GM23338 (cell line): ENCODE results near the gene HIBADH. TPM values are rescaled to one million over a fixed set of nuclear protein-coding genes. Genes with fewer than 3 reads are reported as not detected.

Source experiments
- ATAC-seq: fragments of 200-7000 bp; cut with Tn5 transposase; 3 replicates; pipeline ENCODE4 v1.9.1; 2020
- DNase-seq: peaks from one replicate; pipeline ENCODE4 v3.0.0-alpha.2; 2015; ENCODE audit warnings: low spot score
- H2AFZ ChIP-seq: fragments of 200-600 bp; sonication (generic); 2 replicates; pipeline ENCODE4 v1.8.0; 2016; ENCODE audit warnings: antibody characterized with exemption, mild to moderate bottlenecking, moderate library complexity
- H3F3A ChIP-seq: fragments of 200-600 bp; sonication (generic); replicated peaks from 2 replicates; pipeline ENCODE4 v1.8.0; 2017; ENCODE audit warnings: antibody characterized with exemption, mixed run types, low read depth
- H3K27ac ChIP-seq: fragments of 200-600 bp; sonication (generic); 2 replicates; pipeline ENCODE4 v1.6.1; 2016; ENCODE audit warnings: low read depth
- H3K27me3 ChIP-seq: fragments of 200-600 bp; sonication (generic); 2 replicates; pipeline ENCODE4 v1.8.0; 2016; ENCODE audit warnings: mild to moderate bottlenecking, mixed run types, moderate library complexity; ENCODE audit not compliant: insufficient read depth
- H3K36me3 ChIP-seq: fragments of 200-600 bp; sonication (generic); 2 replicates; pipeline ENCODE4 v1.8.0; 2016; ENCODE audit warnings: mild to moderate bottlenecking; ENCODE audit not compliant: insufficient read depth
- H3K4me1 ChIP-seq: fragments of 200-600 bp; sonication (generic); 2 replicates; pipeline ENCODE4 v1.8.0; 2016; ENCODE audit warnings: mild to moderate bottlenecking, moderate library complexity; ENCODE audit not compliant: insufficient read depth
- H3K4me2 ChIP-seq: fragments of 200-600 bp; sonication (generic); 2 replicates; pipeline ENCODE4 v1.7.1; 2017; ENCODE audit warnings: mixed run types
- H3K4me3 ChIP-seq: fragments of 200-600 bp; sonication (generic); 2 replicates; pipeline ENCODE4 v1.6.1; 2016; ENCODE audit warnings: mixed run types
- H3K79me2 ChIP-seq: fragments of 200-600 bp; sonication (generic); replicated peaks from 2 replicates; pipeline ENCODE4 v1.8.0; 2017; ENCODE audit warnings: mild to moderate bottlenecking; ENCODE audit not compliant: insufficient read depth
- H3K9me2 ChIP-seq: fragments of 200-600 bp; sonication (generic); 2 replicates; pipeline ENCODE4 v1.8.0; 2017; ENCODE audit not compliant: insufficient read depth
- H4K20me1 ChIP-seq: fragments of 200-600 bp; sonication (generic); replicated peaks from 2 replicates; pipeline ENCODE4 v1.8.0; 2017; ENCODE audit warnings: mild to moderate bottlenecking; ENCODE audit not compliant: insufficient read depth
- H3K27ac Mint-ChIP-seq: 2 replicates; pipeline ENCODE4 v1.8.0; 2020; ENCODE audit warnings: inconsistent platforms, mild to moderate bottlenecking, moderate library complexity, mixed read lengths
- H3K27me3 Mint-ChIP-seq: 3 replicates; pipeline ENCODE4 v1.8.0; 2022; ENCODE audit warnings: low read depth, mild to moderate bottlenecking, moderate library complexity, mixed read lengths, inconsistent platforms; ENCODE audit not compliant: insufficient read depth, poor library complexity
- H3K36me3 Mint-ChIP-seq: 3 replicates; pipeline ENCODE4 v1.8.0; 2021; ENCODE audit warnings: low read depth, mild to moderate bottlenecking, inconsistent platforms, moderate library complexity, mixed read lengths
- H3K4me1 Mint-ChIP-seq: 3 replicates; pipeline ENCODE4 v1.8.0; 2020; ENCODE audit warnings: mild to moderate bottlenecking, inconsistent platforms, mixed read lengths
- H3K4me3 Mint-ChIP-seq: 3 replicates; pipeline ENCODE4 v1.8.0; 2021; ENCODE audit warnings: moderate library complexity, mild to moderate bottlenecking, inconsistent platforms, mixed read lengths
- H3K9me3 Mint-ChIP-seq: 3 replicates; pipeline ENCODE4 v1.8.0; 2020; ENCODE audit warnings: moderate library complexity, mild to moderate bottlenecking, inconsistent platforms, mixed read lengths
- ETS1 ChIP-seq: IDR thresholded peaks from 2 replicates; pipeline ENCODE4 v1.6.1; 2016; ENCODE audit warnings: antibody characterized with exemption
- EZH2phosphoT487 ChIP-seq: fragments of 200-600 bp; sonication (generic); IDR thresholded peaks from one replicate; pipeline ENCODE4 v1.8.1; 2018; ENCODE audit warnings: antibody characterized with exemption; ENCODE audit not compliant: unreplicated experiment
- JUNB ChIP-seq: IDR thresholded peaks from one replicate; pipeline ENCODE4 v1.6.1; 2016; ENCODE audit warnings: antibody characterized with exemption; ENCODE audit not compliant: unreplicated experiment
- STAT1 ChIP-seq: IDR thresholded peaks from one replicate; pipeline ENCODE4 v1.6.1; 2016; ENCODE audit warnings: antibody characterized with exemption; ENCODE audit not compliant: unreplicated experiment
- ZNF114 ChIP-seq: fragments of 250-450 bp; sonication (Bioruptor Pico); IDR thresholded peaks from 2 replicates; pipeline ENCODE4 v1.5.0; 2020; ENCODE audit warnings: mild to moderate bottlenecking, moderate library complexity
- polyA plus RNA-seq: library from polyadenylated mRNA; unstranded; fragments of >200 nt; fragmentation: Nextera tagmentation; extraction: Ambion mirVana; gene quantifications from 2 replicates; pipeline ENCODE4 v1.2.1, GENCODE V29; 2016
- total RNA-seq: library from RNA; depleted of rRNA; stranded (reverse); fragments of >200 nt; shearing (Covaris generic); gene quantifications from 2 replicates; pipeline ENCODE4 v1.2.3, GENCODE V29; 2014

The HIBADH gene
- total and polyA plus RNA-seq, 2 experiments from 2014 or later = 31.3 to 57.0 TPM

GRCh38 chr7:27616186-27616491, 46.5 kb downstream of the HIBADH start:
- DNase-seq (no peak), ATAC-seq (no peak)
- Histone ChIP-seq H4K20me1 (peaks cover 5% of the 10 kb centered on the region; the same call in 1 of the 2 replicates), H3K4me1 (no peaks in the 10 kb centered on the region), H3K4me2 (no peak overlapping the region), H3K27me3 (no peaks in the 10 kb centered on the region), H3K36me3 (no peaks in the 10 kb centered on the region; the same call in 1 of the 2 replicates), H3K9me2 (no peaks in the 10 kb centered on the region; the same call in 1 of the 2 replicates), H2AFZ (no peak overlapping the region), H3K79me2 (peaks cover 18% of the 10 kb centered on the region; the same call in 1 of the 2 replicates), H3F3A (no peaks in the 10 kb centered on the region), H3K27ac (no peak overlapping the region), H3K4me3 (no peak overlapping the region)
- Mint-ChIP-seq H3K27ac (no peak overlapping the region), H3K27me3 (peaks cover 3% of the 10 kb centered on the region), H3K4me3 (no peak overlapping the region), H3K4me1 (peaks cover 4% of the 10 kb centered on the region; the same call in 1 of the 3 replicates), H3K9me3 (peaks cover 18% of the 10 kb centered on the region), H3K36me3 (peaks cover 48% of the 10 kb centered on the region)
- TF ChIP-seq ZNF114 (CRISPR knock-in tag) (no peak), EZH2phosphoT487 (no peak)

GRCh38 chr7:27615420-27616185, 47.1 kb downstream of the HIBADH start:
- H3K79me2 ChIP-seq = peaks cover 18% of the 10 kb centered on the region; the same call in 1 of the 2 replicates
- peaks cover 5% of the 10 kb centered on the region; the same call in 1 of the 2 replicates for H4K20me1 ChIP-seq
- H2AFZ ChIP-seq = no peak overlapping the region
- H3K36me3 Mint-ChIP-seq = peaks cover 43% of the 10 kb centered on the region
- no peak for ATAC-seq
- no peaks in the 10 kb centered on the region for H3K27me3 ChIP-seq
- H3F3A ChIP-seq = no peaks in the 10 kb centered on the region
- peaks cover 3% of the 10 kb centered on the region for H3K27me3 Mint-ChIP-seq
- no peak for TF ChIP-seq JUNB
- H3K4me3 ChIP-seq = no peak overlapping the region
- no peak for DNase-seq
- H3K9me3 Mint-ChIP-seq = peaks cover 13% of the 10 kb centered on the region
- no peak overlapping the region for H3K4me2 ChIP-seq
- no peak overlapping the region for H3K27ac Mint-ChIP-seq
- H3K36me3 ChIP-seq = no peaks in the 10 kb centered on the region; the same call in 1 of the 2 replicates
- H3K4me3 Mint-ChIP-seq = no peak overlapping the region
- no peaks in the 10 kb centered on the region for H3K4me1 ChIP-seq
- H3K4me1 Mint-ChIP-seq = peaks cover 4% of the 10 kb centered on the region; the same call in 1 of the 3 replicates
- no peaks in the 10 kb centered on the region; the same call in 1 of the 2 replicates for H3K9me2 ChIP-seq
- no peak overlapping the region for H3K27ac ChIP-seq

- H3K4me1 Mint-ChIP-seq = peaks cover 4% of the 10 kb centered on the region; the same call in 2 of the 3 replicates
- no peaks in the 10 kb centered on the region for H3K27me3 ChIP-seq
- H3K4me3 ChIP-seq = no peak overlapping the region
- peaks cover 28% of the 10 kb centered on the region for H3K36me3 Mint-ChIP-seq
- DNase-seq (no peak), ATAC-seq (no peak)
- H3K9me2 ChIP-seq = no peaks in the 10 kb centered on the region; the same call in 1 of the 2 replicates
- H3K27ac ChIP-seq = no peak overlapping the region
- H3K27me3 Mint-ChIP-seq = peaks cover 3% of the 10 kb centered on the region
- no peak overlapping the region for H2AFZ ChIP-seq
- no peaks in the 10 kb centered on the region; the same call in 2 of the 3 replicates for H3K9me3 Mint-ChIP-seq
- TF ChIP-seq STAT1 (no peak), ETS1 (no peak), JUNB (no peak)
- peaks cover 6% of the 10 kb centered on the region; the same call in 1 of the 2 replicates for H3K79me2 ChIP-seq
- no peaks in the 10 kb centered on the region for H3F3A ChIP-seq
- H3K36me3 ChIP-seq = no peaks in the 10 kb centered on the region; the same call in 1 of the 2 replicates
- H3K4me2 ChIP-seq = no peak overlapping the region
- no peak overlapping the region for H3K4me3 Mint-ChIP-seq
- H3K4me1 ChIP-seq = no peaks in the 10 kb centered on the region
- H3K27ac Mint-ChIP-seq = no peak overlapping the region
- H4K20me1 ChIP-seq = peaks cover 5% of the 10 kb centered on the region; the same call in 1 of the 2 replicates
Measured at GRCh38 chr7:27614095-27614494, 48.6 kb downstream of the HIBADH start.
